Coronary artery (tissue), 2 donors: ENCODE data around the gene NAP1L2.

Source experiments
- DNase-seq: peaks from one replicate; pipeline ENCODE4 v3.0.0-alpha.2; 2017; ENCODE audit warnings: low spot score
- H3K27ac ChIP-seq, 2 donors: fragments of 200-600 bp; sonication (generic); one replicate each; pipeline ENCODE4 v1.5.1; 2016 to 2019
- H3K4me3 ChIP-seq: fragments of 200-600 bp; sonication (generic); 2 replicates; pipeline ENCODE4 v1.5.1; 2016; ENCODE audit warnings: mild to moderate bottlenecking, moderate library complexity
- CTCF ChIP-seq: fragments of 200-600 bp; sonication (generic); IDR thresholded peaks from one replicate; pipeline ENCODE4 v1.5.1; 2019; ENCODE audit warnings: antibody characterized with exemption

NAP1L2 gene, protein sequence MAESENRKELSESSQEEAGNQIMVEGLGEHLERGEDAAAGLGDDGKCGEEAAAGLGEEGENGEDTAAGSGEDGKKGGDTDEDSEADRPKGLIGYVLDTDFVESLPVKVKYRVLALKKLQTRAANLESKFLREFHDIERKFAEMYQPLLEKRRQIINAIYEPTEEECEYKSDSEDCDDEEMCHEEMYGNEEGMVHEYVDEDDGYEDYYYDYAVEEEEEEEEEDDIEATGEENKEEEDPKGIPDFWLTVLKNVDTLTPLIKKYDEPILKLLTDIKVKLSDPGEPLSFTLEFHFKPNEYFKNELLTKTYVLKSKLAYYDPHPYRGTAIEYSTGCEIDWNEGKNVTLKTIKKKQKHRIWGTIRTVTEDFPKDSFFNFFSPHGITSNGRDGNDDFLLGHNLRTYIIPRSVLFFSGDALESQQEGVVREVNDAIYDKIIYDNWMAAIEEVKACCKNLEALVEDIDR

GRCh38 chrX:73214426-73215094 is at the start of gene NAP1L2:
TSS of gene NAP1L2 (minus strand) at chrX:73214851. CDS start at chrX:73214492, 359 bp downstream.
- Histone ChIP-seq H3K27ac (peak within 1 kb of the TSS; percentile 7 to 25), H3K4me3 (peak within 1 kb of the TSS; percentile 64)
- peak; percentile 72 for DNase-seq
- no peak for TF ChIP-seq CTCF

- no peak for TF ChIP-seq CTCF
- Histone ChIP-seq H3K27ac (no peak overlapping the region), H3K4me3 (no peak overlapping the region)
- DNase-seq: no peak
Measured at GRCh38 chrX:73262991-73263390, 48.3 kb upstream of the NAP1L2 start.

- DNase-seq: no peak
- Histone ChIP-seq H3K4me3 (no peak overlapping the region), H3K27ac (no peak overlapping the region)
- TF ChIP-seq CTCF: no peak
Measured at GRCh38 chrX:73239242-73239641, 24.6 kb upstream of the NAP1L2 start.

- no peak overlapping the region for H3K4me3 ChIP-seq
- TF ChIP-seq CTCF: no peak
- no peak for DNase-seq
- no peak overlapping the region for H3K27ac ChIP-seq
Measured at GRCh38 chrX:73217621-73218020, 3.0 kb upstream of the NAP1L2 start.

GRCh38 chrX:73215246-73215645 is 595 bp upstream of the NAP1L2 start:
- no peak for DNase-seq
- H3K4me3 ChIP-seq: peak overlapping the region; percentile 64
- H3K27ac ChIP-seq: peak overlapping the region in 1 of 2 donors; percentile 25
- TF ChIP-seq CTCF: no peak

DNA sequence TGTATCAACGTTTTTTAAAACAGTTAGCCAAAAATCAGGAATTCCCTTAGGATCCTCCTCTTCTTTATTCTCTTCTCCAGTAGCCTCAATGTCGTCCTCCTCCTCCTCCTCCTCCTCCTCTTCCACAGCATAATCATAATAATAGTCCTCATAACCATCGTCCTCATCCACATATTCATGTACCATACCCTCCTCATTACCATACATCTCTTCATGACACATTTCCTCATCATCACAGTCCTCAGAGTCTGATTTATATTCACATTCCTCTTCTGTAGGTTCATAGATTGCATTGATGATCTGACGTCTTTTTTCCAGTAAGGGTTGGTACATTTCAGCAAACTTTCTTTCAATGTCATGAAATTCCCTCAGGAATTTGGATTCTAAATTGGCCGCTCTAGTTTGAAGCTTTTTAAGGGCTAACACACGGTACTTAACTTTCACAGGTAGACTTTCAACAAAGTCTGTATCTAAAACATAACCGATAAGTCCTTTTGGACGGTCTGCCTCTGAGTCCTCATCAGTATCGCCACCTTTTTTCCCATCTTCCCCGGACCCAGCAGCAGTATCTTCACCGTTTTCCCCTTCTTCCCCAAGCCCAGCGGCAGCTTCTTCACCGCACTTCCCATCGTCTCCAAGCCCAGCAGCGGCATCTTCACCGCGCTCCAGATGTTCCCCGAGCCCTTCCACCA is 771 bp downstream of the NAP1L2 start:
- TF ChIP-seq CTCF: no peak
- no peak for DNase-seq
- Histone ChIP-seq H3K4me3 (peak overlapping the region; percentile 64), H3K27ac (peak overlapping the region; percentile 7 to 25)
